GM21381 (cell line): Measurements from ENCODE around the gene GSX2.

Source experiments
- ATAC-seq: cut with Tn5 transposase; IDR thresholded peaks from one replicate; pipeline ENCODE4 v1.9.1; 2021; ENCODE audit warnings: mild to moderate bottlenecking, moderate library complexity; ENCODE audit not compliant: unreplicated experiment

GSX2 gene

DNA sequence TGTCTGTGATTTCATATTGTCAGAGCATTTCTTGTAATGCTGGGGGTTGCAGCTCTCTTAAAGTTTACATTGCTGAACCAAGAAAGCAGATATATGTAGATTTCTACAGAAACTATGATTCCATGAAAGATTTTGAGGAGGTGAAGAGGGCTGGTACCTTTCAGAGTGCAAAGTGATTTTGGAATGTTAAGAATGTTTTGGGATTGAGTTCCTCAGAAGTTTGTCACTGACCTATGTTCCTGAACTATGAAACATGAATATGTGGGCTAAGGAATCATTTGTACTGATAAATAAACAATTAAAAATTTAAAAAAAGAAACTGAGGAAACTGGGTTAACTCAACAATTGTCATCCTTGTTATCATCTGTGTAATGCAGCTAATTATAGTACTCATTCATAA, 23.3 kb upstream of the GSX2 start:
- no peak for ATAC-seq

DNA sequence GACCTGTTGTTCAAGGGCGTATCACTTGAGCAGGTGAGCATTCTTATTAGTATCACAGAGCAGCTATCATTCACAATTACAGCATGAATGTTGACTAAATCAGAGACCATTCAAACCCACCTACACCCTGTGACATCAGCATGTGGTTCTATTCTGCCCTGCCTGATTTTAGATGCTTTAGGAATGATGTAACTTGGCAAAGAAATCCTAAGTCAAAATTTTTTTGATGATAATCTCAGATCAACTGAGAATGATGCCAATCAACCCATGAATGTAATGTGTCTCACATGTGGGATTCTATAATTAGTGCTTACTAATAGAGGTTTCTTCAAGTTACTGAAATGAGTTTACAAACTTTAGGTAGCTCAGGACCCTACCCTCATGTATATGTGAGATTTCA, 22.2 kb upstream of the GSX2 start:
- no peak for ATAC-seq

DNA sequence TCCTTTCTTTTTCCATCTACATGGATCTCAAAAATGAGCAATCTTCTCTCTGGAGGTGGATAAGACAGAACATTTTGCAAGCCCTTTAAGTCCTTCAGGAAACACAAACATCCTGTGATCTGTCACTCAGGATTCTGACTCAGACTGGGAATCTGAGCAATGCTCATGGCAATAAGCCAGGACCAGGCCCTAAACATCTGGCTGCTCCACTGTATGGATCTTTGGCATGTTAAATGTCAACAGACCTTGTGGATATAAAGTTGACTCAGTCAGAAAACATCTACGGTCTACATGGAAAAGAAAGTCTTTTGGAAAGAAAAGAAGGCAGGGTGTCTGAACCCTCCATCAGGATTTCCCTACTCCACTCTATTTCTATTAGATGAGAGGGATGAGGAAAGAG, 17.8 kb upstream of the GSX2 start:
- no peak for ATAC-seq

DNA sequence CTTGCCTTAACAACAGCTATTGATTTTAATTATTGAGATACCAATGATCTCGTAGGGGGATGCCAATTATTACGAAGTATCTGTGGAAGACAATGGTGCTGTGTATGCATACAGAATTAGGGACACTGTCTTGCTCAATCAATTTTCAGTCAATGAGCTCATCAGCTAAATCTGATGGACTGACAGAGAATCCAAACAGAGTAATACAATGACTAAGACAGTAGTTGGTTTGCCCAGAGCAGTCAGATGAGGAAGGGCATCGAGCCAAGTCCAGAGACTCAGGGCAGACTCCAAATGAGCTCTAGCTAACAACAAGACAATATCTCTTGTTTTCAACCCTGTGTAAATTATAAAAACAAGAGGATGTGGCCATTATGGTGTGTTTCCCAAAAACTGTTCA, 14.7 kb upstream of the GSX2 start:
- no peak for ATAC-seq

DNA sequence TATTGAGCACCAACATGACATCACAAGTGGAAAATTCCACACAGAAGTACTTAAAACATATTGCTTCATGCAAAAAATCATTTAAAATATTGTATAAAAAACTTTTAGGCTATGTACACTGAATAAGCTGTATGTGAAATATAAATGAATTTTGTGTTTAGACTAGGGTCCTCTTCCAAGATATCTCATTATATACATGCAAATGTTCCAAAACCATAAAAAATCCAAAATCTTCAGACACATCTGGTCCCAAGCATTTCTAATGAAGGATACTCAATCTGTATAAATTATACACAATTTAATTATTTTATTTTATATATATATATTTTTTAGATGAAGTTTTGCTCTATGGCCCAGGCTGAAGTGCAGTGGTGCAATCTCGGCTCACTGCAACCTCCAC, 10.1 kb upstream of the GSX2 start:
- ATAC-seq = no peak

DNA sequence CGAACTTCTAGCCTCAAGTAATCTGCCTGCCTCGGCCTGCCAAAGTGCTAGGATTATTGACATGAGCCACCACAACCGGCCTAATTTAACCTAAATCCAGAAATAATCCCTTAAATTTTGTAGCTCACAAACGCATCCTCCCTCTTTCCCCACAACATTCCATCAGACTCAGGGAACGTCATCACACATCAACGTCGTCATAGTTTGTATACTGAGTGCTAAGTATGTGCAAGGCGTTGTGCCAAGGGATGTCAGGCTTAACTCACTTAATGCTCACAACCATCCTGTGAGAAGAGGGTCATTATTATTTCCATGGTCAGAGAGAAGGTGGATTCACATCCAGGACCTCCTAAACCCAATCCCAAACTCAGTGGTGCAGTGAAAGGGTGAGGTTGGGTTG, 9.6 kb upstream of the GSX2 start:
- no peak for ATAC-seq

DNA sequence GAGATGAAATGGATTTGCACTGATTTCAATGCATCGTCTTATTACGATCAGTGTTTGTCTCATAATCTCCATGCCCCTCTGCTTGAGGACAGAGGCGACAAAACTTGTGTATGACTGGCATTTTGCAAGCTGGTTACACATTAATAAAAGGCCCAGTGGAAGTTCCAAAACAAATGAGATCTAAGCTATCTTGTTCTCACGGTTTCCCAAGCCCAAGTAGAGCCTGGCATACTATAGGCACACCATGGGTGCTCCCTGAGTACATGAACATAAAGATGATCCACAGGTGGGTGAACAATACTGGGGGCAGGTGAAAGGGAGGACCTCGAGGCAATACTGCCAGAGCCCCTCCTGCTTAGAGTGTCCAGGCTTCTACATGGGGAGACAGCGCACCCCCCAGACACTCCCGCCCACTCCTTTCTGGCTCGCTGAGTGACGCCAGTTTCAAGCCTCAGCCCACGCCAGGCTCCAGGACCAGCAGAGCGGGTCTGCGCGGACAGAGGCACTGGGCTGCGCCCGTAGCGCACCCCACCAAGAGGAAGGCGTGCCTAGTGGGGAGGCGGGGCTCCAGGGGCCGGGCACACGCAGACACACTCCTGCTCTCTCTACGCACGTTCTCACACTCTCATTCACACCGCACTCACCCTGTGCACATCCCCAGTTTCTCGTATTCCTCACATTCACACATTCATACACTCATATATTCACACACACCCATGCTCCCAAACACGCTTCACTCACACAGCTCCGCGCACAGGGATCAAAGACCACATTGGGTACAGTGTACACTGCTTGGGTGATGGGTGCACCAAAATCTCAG, 8.9 kb upstream of the GSX2 start:
- ATAC-seq = no peak

DNA sequence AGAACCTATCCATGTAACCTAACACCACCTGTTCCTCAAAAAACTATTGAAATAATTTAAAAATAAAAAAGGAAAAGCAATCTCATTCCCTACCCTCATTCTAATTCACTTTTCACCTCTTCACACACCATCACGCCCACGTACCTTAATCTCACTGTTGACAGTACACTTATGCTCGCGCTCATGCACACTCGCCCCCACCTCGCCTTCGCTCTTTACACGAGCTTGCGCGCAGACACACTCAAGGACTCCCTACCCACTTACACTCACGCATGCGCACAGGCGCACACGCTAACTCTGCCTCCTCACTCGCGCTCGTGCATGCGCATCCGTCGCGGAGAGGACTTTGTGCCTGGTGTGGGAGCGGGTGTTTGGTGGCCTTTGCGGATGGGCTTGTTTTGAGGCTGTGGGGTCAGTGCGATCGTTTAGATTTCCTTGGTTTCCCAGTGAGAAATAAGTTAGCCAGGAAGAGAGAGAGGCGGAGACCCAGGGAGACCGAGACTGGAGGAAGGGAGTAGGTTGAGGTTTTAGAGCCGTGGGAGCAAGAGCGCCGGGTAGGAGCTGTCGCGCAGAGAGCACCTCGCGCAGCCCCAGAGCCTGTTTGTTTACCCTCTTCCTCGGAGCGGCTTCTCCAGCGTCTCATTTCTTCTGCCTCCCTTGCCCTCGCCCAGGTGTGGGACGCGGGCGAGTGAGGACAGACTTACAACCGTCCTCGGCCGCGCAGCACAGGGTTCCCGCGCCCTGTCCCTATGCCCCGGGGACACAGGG, 8.1 kb upstream of the GSX2 start:
- peak; percentile 81 for ATAC-seq

DNA sequence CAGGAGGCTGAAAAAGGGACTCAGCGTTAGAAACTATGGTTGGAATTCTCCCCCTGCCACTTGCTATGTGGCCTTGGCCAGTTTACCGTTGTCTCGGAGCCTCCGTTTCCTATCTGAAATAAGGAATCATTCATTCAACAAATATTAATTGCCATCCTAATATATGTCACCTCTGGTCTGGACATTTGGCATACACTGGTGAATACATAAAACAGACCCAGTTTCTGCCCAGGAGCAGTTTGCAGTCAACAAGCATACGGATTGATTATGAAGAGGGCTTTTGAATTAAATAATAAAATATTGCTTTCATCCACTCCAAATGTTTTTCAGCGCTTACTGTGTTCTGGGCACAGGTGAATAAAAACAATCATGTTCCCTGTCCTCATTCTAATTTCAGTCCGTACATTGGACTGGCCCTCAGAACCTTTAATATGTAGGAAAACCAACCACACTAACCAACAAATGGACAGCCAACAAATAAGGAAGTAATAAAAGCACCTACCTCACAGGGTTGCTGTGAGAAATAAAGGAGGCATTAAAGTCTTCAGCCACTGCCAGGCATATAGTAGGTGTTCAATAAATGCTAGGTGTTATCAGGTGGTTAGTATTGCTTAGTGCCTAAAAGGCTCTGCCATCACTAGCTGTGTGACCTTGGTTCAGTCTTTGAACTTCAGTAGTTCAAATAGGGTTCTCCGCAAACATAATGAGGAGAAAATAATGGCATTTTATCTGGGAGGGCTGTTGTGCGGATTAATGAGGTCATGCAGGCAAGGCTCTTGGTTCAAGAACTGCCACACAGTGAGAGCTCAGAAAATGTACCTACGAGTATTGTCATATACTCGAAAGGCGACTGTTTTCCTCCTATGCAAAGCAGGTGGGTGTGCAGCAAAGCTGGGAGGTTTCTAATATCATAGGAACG, 7.3 kb upstream of the GSX2 start:
- no peak for ATAC-seq

- no peak for ATAC-seq
These were observed 6.4 kb upstream of the GSX2 start for GRCh38 chr4:54093324-54094240.

DNA sequence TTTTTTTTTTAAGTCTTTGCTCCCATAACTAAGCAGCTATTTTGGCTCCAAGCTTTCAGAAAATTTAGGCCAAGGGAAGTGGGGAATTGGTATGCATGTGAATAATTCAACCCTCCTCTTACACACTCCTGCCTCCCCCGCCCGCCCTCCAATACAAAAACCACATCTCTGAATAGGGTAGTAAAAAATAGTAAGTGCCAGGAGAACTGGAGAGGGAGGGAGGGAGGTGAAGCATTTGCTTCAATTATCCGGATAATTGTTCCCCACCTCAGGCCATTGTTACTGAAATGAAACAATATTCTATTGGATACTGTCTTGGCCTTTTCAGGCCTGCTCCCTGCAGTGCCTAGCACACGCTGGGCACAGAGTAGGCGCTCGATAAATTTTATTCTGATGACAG, 5.5 kb upstream of the GSX2 start:
- no peak for ATAC-seq

DNA sequence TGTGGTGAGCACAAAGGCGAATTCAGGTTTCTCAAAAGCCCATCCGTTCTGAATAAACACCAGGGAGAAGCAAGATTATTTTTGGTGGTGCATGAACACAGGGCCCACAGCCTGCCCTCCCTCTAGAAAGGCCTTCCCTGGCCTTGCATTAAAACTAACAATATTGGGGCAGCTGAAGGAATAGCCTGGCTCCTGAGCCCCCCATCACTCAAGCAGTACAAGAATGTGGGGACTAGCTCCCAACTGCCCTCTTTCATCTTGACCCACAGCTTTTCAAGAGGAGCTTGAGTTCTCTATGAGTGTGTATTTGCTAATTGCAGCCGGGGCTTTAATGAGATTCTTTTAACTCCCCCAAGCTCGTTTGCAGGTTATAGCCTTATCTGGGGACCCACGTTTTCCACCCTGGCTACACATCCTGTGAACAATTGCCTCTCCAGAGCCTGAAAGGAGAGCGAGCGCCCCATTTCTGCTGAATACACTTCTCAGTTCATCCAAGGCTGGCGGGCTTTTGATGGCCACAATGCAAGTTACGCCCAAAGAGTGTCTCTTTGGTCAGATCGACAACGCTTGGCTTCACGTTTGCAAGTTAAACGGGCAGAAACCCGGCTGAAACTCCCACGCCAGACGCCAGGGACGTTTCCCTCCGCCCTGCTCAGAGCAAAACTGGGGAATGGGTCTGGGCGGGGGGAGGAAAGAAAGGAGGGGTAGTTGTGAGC, 4.7 kb upstream of the GSX2 start:
- no peak for ATAC-seq

DNA sequence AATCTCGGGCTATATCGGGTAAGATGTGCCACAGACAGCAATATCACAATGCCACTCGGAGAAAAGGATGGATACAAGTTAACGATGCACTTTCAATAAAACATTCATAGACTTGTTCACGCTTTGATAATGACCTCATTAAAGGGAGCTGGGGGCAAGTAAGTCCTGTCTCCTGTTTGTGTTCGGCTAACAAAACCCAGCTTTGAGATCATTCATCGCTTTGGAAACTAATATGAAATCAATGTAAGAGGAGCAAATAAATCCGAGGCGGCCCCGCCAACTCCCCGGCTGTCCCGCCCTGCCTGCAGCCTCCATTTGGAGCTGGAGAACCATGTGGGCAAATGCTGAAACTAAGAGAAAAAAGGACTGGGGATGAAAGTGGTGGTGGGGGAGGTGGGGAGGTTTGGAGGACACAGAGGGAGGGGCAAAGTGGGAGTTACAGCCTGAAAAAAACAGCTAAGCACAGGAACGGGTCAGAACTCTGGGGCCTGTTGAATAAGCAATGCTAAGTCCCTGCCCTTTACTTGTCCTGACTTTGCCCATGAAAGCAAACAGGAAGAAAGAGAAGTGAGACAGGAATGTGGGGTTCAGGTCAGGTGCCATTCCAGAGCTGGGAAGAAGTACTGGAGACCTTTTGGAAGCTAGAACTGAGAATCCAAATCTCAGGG, 3.5 kb upstream of the GSX2 start:
- no peak for ATAC-seq

DNA sequence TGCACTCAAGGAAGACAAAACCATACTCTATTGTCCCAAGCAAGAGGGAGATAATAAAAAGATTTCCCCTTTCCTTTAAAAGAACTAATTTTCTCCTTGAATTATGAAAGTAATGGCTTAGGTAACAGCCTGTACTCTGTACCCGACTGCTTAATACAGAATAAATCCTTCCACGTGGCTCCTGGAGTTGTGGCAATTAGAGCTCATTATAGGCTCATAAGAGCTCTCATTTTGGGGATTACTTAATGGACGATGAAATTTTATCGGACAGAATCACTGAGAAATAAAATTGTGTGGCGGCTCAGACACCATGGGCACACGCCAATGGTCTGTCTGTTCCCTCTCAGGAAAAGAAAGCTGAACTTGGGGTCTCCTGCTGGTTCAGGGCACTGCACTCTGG, 2.8 kb upstream of the GSX2 start:
- ATAC-seq = no peak

DNA sequence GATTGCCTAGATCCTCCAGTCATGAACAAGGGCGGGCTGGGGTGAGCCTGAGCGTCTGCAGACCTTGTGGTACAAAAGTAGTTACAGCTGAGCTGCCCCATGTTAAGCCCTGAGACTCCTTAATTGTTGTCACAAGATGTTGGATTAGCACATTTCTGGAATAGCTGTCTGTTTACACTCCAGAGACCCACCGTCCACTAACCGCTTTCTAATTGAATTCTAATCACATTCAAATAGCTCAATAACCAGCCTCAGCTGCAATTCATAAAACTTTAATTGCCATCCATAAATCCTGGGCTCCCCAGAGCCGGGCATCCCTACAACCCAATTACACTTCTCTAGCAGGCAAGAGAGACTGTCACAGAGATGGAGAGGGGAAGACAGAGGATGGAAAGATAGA, 1.6 kb upstream of the GSX2 start:
- no peak for ATAC-seq

DNA sequence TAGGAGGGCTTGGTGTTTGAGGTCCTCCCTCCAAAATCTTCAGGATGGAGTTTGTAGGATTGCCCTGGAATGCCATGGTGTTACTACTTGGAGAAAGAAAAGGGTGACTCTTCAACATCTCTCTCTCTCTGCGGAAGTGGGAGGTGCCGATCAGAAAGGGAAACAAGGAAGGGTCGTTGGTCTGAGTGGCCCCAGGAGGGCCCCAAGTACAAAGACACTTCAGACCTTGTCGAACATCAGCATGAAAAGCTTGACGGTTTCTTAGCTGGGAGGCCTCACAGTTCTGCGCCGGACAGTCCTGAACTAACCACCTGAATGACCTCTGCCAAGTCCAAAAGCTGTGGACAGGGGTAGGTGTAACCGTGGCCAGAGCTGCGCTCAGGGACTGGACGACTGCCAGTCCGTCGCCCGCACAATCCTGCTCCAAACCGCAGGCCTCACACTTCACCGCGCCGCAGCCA, 646 bp upstream of the GSX2 start:
- no peak for ATAC-seq

DNA sequence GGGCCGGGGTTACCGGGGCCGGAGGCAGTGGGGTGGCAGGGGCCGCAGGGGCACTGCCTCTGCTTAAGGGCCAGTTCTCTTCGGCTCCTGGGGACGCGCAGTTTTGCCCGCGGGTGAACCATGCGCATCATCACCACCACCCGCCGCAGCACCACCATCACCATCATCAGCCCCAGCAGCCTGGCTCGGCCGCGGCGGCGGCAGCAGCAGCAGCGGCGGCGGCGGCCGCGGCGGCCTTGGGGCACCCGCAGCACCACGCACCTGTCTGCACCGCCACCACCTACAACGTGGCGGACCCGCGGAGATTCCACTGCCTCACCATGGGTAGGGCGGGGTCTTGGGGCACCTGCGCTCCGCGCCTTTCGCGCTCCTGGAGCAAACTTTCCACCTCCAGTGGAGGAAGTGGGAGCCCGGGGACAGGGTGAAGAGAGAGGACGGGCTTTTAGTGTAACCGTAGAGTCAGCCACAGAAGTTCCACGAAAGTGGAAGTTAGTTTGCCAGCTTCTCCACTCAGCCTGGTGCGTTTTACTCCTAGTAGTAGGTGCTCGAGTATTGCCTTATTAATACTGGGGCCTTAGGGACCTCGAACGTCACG, 729 bp downstream of the GSX2 start:
- no peak for ATAC-seq

- ATAC-seq = no peak
These were observed 1.5 kb downstream of the GSX2 start for GRCh38 chr4:54101190-54102041.
